Measurements from ENCODE around the gene OR52B6. TPM values are rescaled to one million over a fixed set of nuclear protein-coding genes. Genes with fewer than 3 reads are reported as not detected.

The OR52B6 gene
- total RNA-seq, 1 donor from 2014 or later: not detected

GRCh38 chr11:5624489-5625279 lies 44.0 kb downstream of the OR52B6 start, which contains the start of gene TRIM34:
Gene TRIM34 (plus strand): TSS chr11:5625001. CDS start chr11:5632332, 7,331 bp downstream.
- peaks cover 36% of the 10 kb centered on the region for H3K4me1 ChIP-seq
- no peak for DNase-seq (ENCODE audit: extremely low spot score in 2 of 2)
- no peaks in the 10 kb centered on the region for H3K36me3 ChIP-seq
- H3K9me3 ChIP-seq: no peaks in the 10 kb centered on the region
- peak within 1 kb of the TSS; percentile 51 to 59 for H3K4me3 ChIP-seq
- peak within 1 kb of the TSS; percentile 71 for H3K27ac ChIP-seq
- no peaks in the 10 kb centered on the region for H3K27me3 ChIP-seq
- TF ChIP-seq POLR2A (IDR thresholded peaks at IDR 0.05) (no peak), POLR2AphosphoS5 (IDR thresholded peaks at IDR 0.05; ENCODE audit: insufficient read depth in 1 of 2, low read depth in 1 of 2) (peak in 1 of 2 donors; percentile 92)
- intact Hi-C loops (cut with DNase I): no loop called here

- Histone ChIP-seq H3K27ac (peak overlapping the region; percentile 71), H3K4me1 (peaks cover 36% of the 10 kb centered on the region), H3K36me3 (no peaks in the 10 kb centered on the region), H3K9me3 (no peaks in the 10 kb centered on the region), H3K4me3 (peak overlapping the region; percentile 51 to 59), H3K27me3 (no peaks in the 10 kb centered on the region)
- no peak for DNase-seq (ENCODE audit: extremely low spot score in 2 of 2)
- TF ChIP-seq POLR2A (IDR thresholded peaks at IDR 0.05): no peak
- no peak for TF ChIP-seq POLR2AphosphoS5 (IDR thresholded peaks at IDR 0.05; ENCODE audit: insufficient read depth in 1 of 2, low read depth in 1 of 2)
- no peak for TF ChIP-seq CTCF (IDR thresholded peaks at IDR 0.05)
- intact Hi-C loops (cut with DNase I): no loop called here
Observed at GRCh38 chr11:5625281-5625680, 44.6 kb downstream of the OR52B6 start.

GRCh38 chr11:5626196-5626595 lies 45.5 kb downstream of the OR52B6 start:
- DNase-seq (ENCODE audit: extremely low spot score in 2 of 2): no peak
- no peaks in the 10 kb centered on the region for H3K36me3 ChIP-seq
- H3K9me3 ChIP-seq: no peaks in the 10 kb centered on the region
- peaks cover 31% of the 10 kb centered on the region for H3K4me1 ChIP-seq
- no peak overlapping the region for H3K4me3 ChIP-seq
- H3K27ac ChIP-seq: no peak overlapping the region
- no peaks in the 10 kb centered on the region for H3K27me3 ChIP-seq
- intact Hi-C loops (cut with DNase I): no loop called here
- TF ChIP-seq CTCF (IDR thresholded peaks at IDR 0.05) (no peak), POLR2AphosphoS5 (IDR thresholded peaks at IDR 0.05; ENCODE audit: insufficient read depth in 1 of 2, low read depth in 1 of 2) (no peak), POLR2A (IDR thresholded peaks at IDR 0.05) (no peak)

GRCh38 chr11:5631417-5631816 lies 50.7 kb downstream of the OR52B6 start:
- H3K9me3 ChIP-seq: no peaks in the 10 kb centered on the region
- intact Hi-C loops (cut with DNase I): no loop called here
- H3K4me3 ChIP-seq: no peak overlapping the region
- no peaks in the 10 kb centered on the region for H3K27me3 ChIP-seq
- H3K4me1 ChIP-seq: peaks cover under 1% of the 10 kb centered on the region
- TF ChIP-seq CTCF (IDR thresholded peaks at IDR 0.05): no peak
- no peak for TF ChIP-seq POLR2A (IDR thresholded peaks at IDR 0.05)
- no peak for TF ChIP-seq POLR2AphosphoS5 (IDR thresholded peaks at IDR 0.05; ENCODE audit: insufficient read depth in 1 of 2, low read depth in 1 of 2)
- H3K36me3 ChIP-seq: peaks cover 0 to 25% of the 10 kb centered on the region in 2 donors
- no peak for DNase-seq (ENCODE audit: extremely low spot score in 2 of 2)
- no peak overlapping the region for H3K27ac ChIP-seq

Other genes starting within 250 kb of the OR52B6 start
- 1.2 TPM for gene OR51B5, start 237.4 kb upstream of the OR52B6 start, total RNA-seq
- gene OR51B6, start 229.4 kb upstream of the OR52B6 start, total RNA-seq: not detected
- not detected for gene OR51M1, start 197.1 kb upstream of the OR52B6 start, total RNA-seq
- gene OR51Q1, start 158.8 kb upstream of the OR52B6 start, total RNA-seq: not detected
- gene OR51I1, start 139.4 kb upstream of the OR52B6 start, total RNA-seq: not detected
- gene OR51I2, start 131.6 kb upstream of the OR52B6 start, total RNA-seq: not detected
- gene OR52D1, start 92.2 kb upstream of the OR52B6 start, total RNA-seq: not detected
- gene UBQLN3, start 70.9 kb upstream of the OR52B6 start, total RNA-seq: not detected
- gene UBQLNL, start 64.2 kb upstream of the OR52B6 start, total RNA-seq: 0.98 TPM
- gene OR52H1, start 32.3 kb upstream of the OR52B6 start, total RNA-seq: not detected
- gene TRIM6, start 15.8 kb downstream of the OR52B6 start, total RNA-seq: 3.9 TPM
- 6.9 TPM for gene TRIM34, start 44.1 kb downstream of the OR52B6 start, total RNA-seq
- 20.4 TPM for gene TRIM5, start 104.2 kb downstream of the OR52B6 start, total RNA-seq
- gene TRIM22, start 108.9 kb downstream of the OR52B6 start, total RNA-seq: 32.7 TPM
- gene OR56B1, start 155.6 kb downstream of the OR52B6 start, total RNA-seq: not detected
- not detected for gene OR52N4, start 173.4 kb downstream of the OR52B6 start, total RNA-seq
- gene OR52N5, start 202.5 kb downstream of the OR52B6 start, total RNA-seq: not detected
- not detected for gene OR52N1, start 210.4 kb downstream of the OR52B6 start, total RNA-seq
- not detected for gene OR52N2, start 228.0 kb downstream of the OR52B6 start, total RNA-seq

All from vagina (tissue), 2 donors.